ENCODE measurements around the gene EML6.

Gene EML6

GRCh38 chr2:54708584-54709335 is 14.7 kb upstream of the EML6 start:
- peak; percentile 76 for DNase-seq

- no peak for DNase-seq
Measured at GRCh38 chr2:54709336-54709809, 14.1 kb upstream of the EML6 start.

- DNase-seq, result no peak
Measured at GRCh38 chr2:54710216-54710615, 13.2 kb upstream of the EML6 start.

GRCh38 chr2:54712516-54712915 is 10.9 kb upstream of the EML6 start:
- no peak for DNase-seq

GRCh38 chr2:54714996-54715395 is 8.5 kb upstream of the EML6 start:
- DNase-seq, result no peak

- no peak for DNase-seq
Measured at GRCh38 chr2:54716375-54716774, 7.1 kb upstream of the EML6 start.

- DNase-seq, result no peak
Measured at GRCh38 chr2:54720563-54720962, 2.9 kb upstream of the EML6 start.

GRCh38 chr2:54722641-54723040 is 821 bp upstream of the EML6 start:
- DNase-seq, result no peak

GRCh38 chr2:54723996-54724559 is 616 bp downstream of the EML6 start:
- peak; percentile 49 for DNase-seq

- peak; percentile 57 for DNase-seq
Measured at GRCh38 chr2:54724560-54725342, 1.3 kb downstream of the EML6 start.

GRCh38 chr2:54725343-54726099 is 2.1 kb downstream of the EML6 start:
- DNase-seq, result no peak

GRCh38 chr2:54726431-54726830 is 3.0 kb downstream of the EML6 start:
- no peak for DNase-seq

GRCh38 chr2:54726940-54727339 is 3.5 kb downstream of the EML6 start:
- DNase-seq, result no peak

- no peak for DNase-seq
Measured at GRCh38 chr2:54728669-54729120, 5.2 kb downstream of the EML6 start.

- DNase-seq, result no peak
Measured at GRCh38 chr2:54735636-54736035, 12.2 kb downstream of the EML6 start.

- no peak for DNase-seq
Measured at GRCh38 chr2:54738281-54738680, 14.8 kb downstream of the EML6 start.

GRCh38 chr2:54740333-54740732 is 16.9 kb downstream of the EML6 start:
- no peak for DNase-seq

GRCh38 chr2:54741250-54741649 is 17.8 kb downstream of the EML6 start:
- no peak for DNase-seq

GRCh38 chr2:54750040-54750439 is 26.6 kb downstream of the EML6 start:
- no peak for DNase-seq

GRCh38 chr2:54752439-54752838 is 29.0 kb downstream of the EML6 start:
- DNase-seq, result no peak

- DNase-seq, result peak; percentile 4
Measured at GRCh38 chr2:54755641-54756326, 32.3 kb downstream of the EML6 start.

GRCh38 chr2:54757500-54757899 is 34.0 kb downstream of the EML6 start:
- no peak for DNase-seq

Measured in NCI-H345 (cell line).